GM19372 (cell line): ENCODE data around the gene CMSS1.

Source experiments
- ATAC-seq: cut with Tn5 transposase; IDR thresholded peaks from one replicate; pipeline ENCODE4 v1.9.1; 2021; ENCODE audit warnings: mild to moderate bottlenecking, low read depth, moderate library complexity; ENCODE audit not compliant: unreplicated experiment

CMSS1 gene

GRCh38 chr3:99872923-99873254 is 55.2 kb downstream of the CMSS1 start:
- ATAC-seq: peak; percentile 42

GRCh38 chr3:99873269-99874102 is 55.8 kb downstream of the CMSS1 start:
- ATAC-seq: no peak

GRCh38 chr3:99874237-99875002 is 56.8 kb downstream of the CMSS1 start:
- ATAC-seq: no peak

GRCh38 chr3:99875581-99875928 is 57.9 kb downstream of the CMSS1 start:
- no peak for ATAC-seq

- ATAC-seq: peak; percentile 85
These were observed 58.5 kb downstream of the CMSS1 start for GRCh38 chr3:99875929-99876841.

GRCh38 chr3:99877031-99877579 is 59.4 kb downstream of the CMSS1 start:
- ATAC-seq: no peak

- no peak for ATAC-seq
These were observed 60.3 kb downstream of the CMSS1 start for GRCh38 chr3:99878005-99878404.

- ATAC-seq: no peak
These were observed 61.6 kb downstream of the CMSS1 start for GRCh38 chr3:99879275-99879674.

GRCh38 chr3:99881121-99881524 is 63.5 kb downstream of the CMSS1 start:
- no peak for ATAC-seq

GRCh38 chr3:99882436-99883137 is 64.9 kb downstream of the CMSS1 start:
- no peak for ATAC-seq

GRCh38 chr3:99883138-99883461 is 65.4 kb downstream of the CMSS1 start:
- no peak for ATAC-seq

GRCh38 chr3:99883693-99884092 is 66.0 kb downstream of the CMSS1 start:
- no peak for ATAC-seq

GRCh38 chr3:99884484-99884883 is 66.8 kb downstream of the CMSS1 start:
- ATAC-seq: no peak

- no peak for ATAC-seq
These were observed 67.4 kb downstream of the CMSS1 start for GRCh38 chr3:99885085-99885484.

GRCh38 chr3:99885851-99886250 is 68.2 kb downstream of the CMSS1 start:
- ATAC-seq: no peak

GRCh38 chr3:99891610-99892285 is 74.1 kb downstream of the CMSS1 start:
- no peak for ATAC-seq

GRCh38 chr3:99892332-99892731 is 74.7 kb downstream of the CMSS1 start:
- no peak for ATAC-seq

GRCh38 chr3:99895131-99895696 is 77.6 kb downstream of the CMSS1 start:
- no peak for ATAC-seq

- no peak for ATAC-seq
These were observed 78.2 kb downstream of the CMSS1 start for GRCh38 chr3:99895703-99896441.
